Measurements from ENCODE around the gene USP24. TPM values are rescaled to one million over a fixed set of nuclear protein-coding genes. Genes with fewer than 3 reads are reported as not detected.

The USP24 gene, protein sequence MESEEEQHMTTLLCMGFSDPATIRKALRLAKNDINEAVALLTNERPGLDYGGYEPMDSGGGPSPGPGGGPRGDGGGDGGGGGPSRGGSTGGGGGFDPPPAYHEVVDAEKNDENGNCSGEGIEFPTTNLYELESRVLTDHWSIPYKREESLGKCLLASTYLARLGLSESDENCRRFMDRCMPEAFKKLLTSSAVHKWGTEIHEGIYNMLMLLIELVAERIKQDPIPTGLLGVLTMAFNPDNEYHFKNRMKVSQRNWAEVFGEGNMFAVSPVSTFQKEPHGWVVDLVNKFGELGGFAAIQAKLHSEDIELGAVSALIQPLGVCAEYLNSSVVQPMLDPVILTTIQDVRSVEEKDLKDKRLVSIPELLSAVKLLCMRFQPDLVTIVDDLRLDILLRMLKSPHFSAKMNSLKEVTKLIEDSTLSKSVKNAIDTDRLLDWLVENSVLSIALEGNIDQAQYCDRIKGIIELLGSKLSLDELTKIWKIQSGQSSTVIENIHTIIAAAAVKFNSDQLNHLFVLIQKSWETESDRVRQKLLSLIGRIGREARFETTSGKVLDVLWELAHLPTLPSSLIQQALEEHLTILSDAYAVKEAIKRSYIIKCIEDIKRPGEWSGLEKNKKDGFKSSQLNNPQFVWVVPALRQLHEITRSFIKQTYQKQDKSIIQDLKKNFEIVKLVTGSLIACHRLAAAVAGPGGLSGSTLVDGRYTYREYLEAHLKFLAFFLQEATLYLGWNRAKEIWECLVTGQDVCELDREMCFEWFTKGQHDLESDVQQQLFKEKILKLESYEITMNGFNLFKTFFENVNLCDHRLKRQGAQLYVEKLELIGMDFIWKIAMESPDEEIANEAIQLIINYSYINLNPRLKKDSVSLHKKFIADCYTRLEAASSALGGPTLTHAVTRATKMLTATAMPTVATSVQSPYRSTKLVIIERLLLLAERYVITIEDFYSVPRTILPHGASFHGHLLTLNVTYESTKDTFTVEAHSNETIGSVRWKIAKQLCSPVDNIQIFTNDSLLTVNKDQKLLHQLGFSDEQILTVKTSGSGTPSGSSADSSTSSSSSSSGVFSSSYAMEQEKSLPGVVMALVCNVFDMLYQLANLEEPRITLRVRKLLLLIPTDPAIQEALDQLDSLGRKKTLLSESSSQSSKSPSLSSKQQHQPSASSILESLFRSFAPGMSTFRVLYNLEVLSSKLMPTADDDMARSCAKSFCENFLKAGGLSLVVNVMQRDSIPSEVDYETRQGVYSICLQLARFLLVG (N-terminal part only)
- 17.7 and 18.9 TPM in 2 replicates for total RNA-seq

DNA sequence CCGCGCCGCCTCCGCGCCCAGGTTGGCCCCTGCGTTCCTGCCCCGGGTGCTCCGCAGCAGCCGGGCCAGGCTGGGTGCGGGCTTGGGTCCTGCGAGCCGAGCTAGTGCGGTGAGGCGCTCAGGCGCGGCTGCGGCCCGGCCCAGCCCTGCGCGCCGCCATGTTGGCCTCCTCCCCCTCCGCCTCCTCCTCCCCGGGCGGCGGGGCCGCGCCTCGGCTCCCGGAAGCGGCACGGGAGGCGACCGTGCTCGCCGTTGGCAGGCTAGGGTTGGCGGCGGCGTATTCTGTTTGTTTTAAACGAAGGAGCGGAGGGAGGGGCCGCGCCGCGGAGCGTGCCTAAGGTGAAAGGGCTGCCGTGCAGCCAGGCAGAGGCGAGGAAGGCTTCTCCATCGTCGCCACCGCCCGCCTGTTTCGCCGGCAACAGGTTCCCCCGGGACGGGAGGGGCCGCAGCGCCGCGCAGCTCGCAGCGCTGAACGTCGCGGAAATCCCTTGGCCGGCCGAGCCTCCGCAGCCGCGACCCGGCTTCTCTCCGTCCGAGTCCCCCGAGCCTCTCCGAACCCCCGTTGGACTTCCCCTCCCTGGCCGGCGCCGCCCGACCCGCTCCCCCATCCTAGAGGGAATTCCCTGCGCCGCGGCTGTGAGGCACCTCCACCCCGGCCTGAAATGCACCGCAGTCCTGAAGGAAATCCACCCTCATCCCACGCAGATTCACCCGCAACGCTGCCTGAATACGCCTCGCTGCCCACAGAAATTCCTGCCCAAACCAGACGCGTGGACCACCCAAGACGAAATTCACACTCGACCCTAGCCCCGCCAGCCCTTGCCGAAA, at the start of gene USP24:
Gene USP24, minus strand, starts transcription at position 171 of the 828 bp plus-strand sequence. CDS start 251 bp downstream, outside the sequence.

DNA sequence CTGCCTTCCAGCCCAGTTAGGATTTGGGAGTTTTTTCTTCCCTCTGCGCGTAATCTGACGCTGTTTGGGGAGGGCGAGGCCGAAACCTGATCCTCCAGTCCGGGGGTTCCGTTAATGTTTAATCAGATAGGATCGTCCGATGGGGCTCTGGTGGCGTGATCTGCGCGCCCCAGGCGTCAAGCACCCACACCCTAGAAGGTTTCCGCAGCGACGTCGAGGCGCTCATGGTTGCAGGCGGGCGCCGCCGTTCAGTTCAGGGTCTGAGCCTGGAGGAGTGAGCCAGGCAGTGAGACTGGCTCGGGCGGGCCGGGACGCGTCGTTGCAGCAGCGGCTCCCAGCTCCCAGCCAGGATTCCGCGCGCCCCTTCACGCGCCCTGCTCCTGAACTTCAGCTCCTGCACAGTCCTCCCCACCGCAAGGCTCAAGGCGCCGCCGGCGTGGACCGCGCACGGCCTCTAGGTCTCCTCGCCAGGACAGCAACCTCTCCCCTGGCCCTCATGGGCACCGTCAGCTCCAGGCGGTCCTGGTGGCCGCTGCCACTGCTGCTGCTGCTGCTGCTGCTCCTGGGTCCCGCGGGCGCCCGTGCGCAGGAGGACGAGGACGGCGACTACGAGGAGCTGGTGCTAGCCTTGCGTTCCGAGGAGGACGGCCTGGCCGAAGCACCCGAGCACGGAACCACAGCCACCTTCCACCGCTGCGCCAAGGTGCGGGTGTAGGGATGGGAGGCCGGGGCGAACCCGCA, 175.7 kb downstream of the USP24 start, which contains the start of gene PCSK9:
Gene PCSK9, plus strand, starts transcription at position 207 of the 741 bp plus-strand sequence. Its CDS starts 290 bp downstream, at position 497.

Other genes with a start within 250 kb of the USP24 start
- gene TMEM61, start 234.7 kb downstream of the USP24 start, total RNA-seq = 0.10 TPM in 1 of 2 replicates, not detected in the other
- not detected in 2 replicates for gene BSND, start 216.4 kb downstream of the USP24 start, total RNA-seq
- 0.10 and 0.33 TPM in 2 replicates for gene PCSK9, start 175.8 kb downstream of the USP24 start, total RNA-seq

Measured in mammary microvascular endothelial cell (primary cell).